K562 treated with DMSO at 1 percent for 4 hours (cell line): ENCODE measurements around the gene STEEP1. TPM values are rescaled to one million over a fixed set of nuclear protein-coding genes. Genes with fewer than 3 reads are reported as not detected.

Source experiments
- total RNA-seq: library from RNA; unstranded; fragments of 300-600 nt; gene quantifications from 2 replicates; pipeline ENCODE4 v1.2.3, GENCODE V29; 2022; ENCODE audit not compliant: insufficient read depth

STEEP1 gene
- total RNA-seq, result 25.6 and 30.1 TPM in 2 replicates

DNA sequence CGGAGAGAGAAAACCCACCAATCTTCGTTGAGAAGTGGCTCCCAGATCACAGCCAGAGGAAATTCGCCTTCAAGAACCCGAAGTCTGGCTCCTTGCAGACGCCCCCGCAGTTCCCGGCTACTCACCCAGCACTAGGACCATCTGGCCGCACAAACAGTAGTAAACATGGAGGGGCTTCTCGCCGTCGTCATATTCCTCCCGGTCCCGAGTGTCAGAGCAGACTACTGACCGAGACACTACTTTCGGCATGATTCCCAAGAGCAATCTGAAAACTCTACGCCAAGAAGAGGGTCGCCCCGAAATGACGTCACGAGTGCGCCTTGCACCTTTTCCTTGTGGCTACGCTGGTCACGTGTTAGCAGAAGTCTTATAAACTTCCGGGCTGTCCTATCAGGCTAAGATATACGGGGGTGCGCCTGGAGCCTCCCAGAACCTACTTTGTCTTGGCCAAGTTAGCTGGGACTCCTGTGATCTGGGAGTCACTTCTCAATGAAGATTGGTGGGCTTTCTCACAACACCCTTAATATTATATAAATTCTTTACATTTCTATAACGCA, at the start of gene STEEP1:
STEEP1 (minus strand) TSS at position 303 of the 557 bp plus-strand sequence; CDS start at position 249, 54 bp downstream.

DNA sequence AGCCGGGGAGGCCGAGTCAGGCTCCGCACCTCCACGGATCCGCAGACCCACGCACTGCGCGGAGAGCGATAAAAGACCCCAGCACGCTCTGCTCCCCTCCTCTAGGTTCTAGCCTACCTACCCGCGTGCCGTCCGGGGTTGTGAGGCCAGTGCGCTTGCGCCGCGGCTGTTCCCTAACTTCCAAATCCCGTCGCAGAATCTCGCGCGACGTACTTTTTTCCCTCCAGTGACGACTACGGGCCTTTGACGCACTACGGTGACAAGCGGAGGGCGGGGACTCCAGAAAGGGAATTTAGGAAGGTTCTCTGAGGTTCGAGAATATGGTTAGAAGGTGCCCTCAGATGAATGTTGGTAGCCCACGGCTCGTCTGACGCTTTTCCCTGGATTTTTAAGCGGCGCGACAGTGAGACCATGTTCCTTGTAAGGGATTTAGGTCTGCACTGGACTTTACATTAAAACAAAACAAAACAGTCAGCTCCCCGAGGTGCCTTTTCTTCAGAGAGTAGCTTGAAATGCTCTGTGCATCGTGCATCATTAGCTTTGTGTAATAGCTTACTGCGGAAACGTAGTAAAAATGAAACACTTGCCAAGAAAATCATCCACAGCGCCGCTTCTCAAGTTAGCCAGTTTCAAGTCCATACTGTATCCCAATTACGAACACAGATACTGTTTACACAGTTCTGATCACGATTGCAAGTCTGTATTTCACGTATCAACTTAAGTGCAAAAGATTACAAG, 41.2 kb upstream of the STEEP1 start, which contains the start of gene NKRF:
NKRF (minus strand) TSS at position 145 of the 738 bp plus-strand sequence.

DNA sequence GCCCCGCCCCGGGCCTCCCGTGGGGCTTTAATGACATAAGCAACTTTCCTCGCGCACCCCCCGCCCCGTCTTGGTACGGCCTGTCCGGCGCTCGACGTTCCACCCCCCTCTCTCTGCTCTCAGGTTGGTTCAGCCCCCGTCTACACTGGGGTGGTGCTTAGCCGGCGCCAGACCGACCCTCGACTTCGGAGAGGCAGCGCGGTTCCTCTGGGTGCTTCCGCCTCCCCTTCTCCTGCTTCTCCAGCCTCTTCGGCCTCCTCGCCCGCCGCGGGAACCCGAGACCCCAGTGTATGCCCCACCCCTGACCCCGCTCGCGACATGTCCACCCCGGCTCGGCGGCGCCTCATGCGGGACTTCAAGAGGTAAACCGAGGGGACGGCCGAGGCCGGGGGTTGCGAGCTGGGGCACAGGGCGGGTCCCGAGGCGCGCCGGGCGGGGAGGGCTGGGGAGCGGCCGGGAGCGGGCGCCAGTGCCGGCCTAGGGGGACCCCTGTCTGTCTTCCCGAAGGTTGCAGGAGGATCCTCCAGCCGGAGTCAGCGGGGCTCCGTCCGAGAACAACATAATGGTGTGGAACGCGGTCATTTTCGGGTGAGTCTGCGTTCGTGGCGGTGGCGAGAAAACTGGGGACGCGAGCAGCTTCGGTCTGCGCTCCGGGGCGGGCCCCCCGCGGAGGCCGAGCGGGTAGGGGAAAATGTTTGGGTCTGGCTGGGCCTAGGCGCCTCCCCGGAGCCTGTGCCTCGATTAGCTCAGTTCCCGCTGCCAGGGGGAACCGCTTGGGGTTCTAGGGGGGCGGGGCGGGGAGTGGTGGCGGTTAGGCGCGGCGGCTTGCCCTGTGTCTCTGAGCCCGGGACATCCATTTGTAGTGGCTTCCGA, 9.4 kb upstream of the STEEP1 start, which contains the start of gene UBE2A:
UBE2A (plus strand) TSS at position 170 of the 873 bp plus-strand sequence; CDS start at position 319, 149 bp downstream.

Other genes starting within 250 kb of the STEEP1 start
- 8.4 and 10.7 TPM in 2 replicates for gene SLC25A43, start 166.1 kb downstream of the STEEP1 start, total RNA-seq
- gene SLC25A5, start 97.0 kb downstream of the STEEP1 start, total RNA-seq, result 1,008 and 1,021 TPM in 2 replicates
- gene UBE2A, start 9.2 kb upstream of the STEEP1 start, total RNA-seq, result 67.1 and 68.1 TPM in 2 replicates
- 10.3 and 12.8 TPM in 2 replicates for gene NKRF, start 41.0 kb upstream of the STEEP1 start, total RNA-seq
- 48.4 and 52.1 TPM in 2 replicates for gene SEPTIN6, start 127.8 kb upstream of the STEEP1 start, total RNA-seq
- gene SOWAHD, start 193.2 kb upstream of the STEEP1 start, total RNA-seq, result not detected in 2 replicates
- gene RPL39, start 226.2 kb upstream of the STEEP1 start, total RNA-seq, result 4,598 and 4,684 TPM in 2 replicates